ENCODE measurements around the gene C2orf66. TPM values are rescaled to one million over a fixed set of nuclear protein-coding genes. Genes with fewer than 3 reads are reported as not detected.

The C2orf66 gene
- total RNA-seq, 2 donors from 2014 or later = not detected

DNA sequence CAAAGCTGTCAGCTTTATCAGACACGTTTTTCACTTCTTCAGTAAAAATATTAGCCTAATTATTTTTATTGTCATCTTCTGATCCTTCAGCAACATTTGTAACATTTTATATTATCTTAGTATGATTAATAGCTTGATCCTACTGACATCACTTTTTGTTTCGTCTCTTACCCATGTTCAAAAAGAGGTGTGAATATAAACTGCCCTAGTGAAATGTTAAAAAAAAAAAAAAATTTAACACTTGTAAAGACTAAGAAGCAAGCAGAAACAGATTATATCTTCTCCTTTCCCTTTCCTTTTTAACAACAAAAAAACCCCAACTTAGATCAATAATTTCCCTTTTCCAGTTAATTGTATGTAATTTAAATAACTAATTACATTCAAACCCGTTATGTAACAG lies 36.2 kb upstream of the C2orf66 start:
- DNase-seq (ENCODE audit: low spot score) = no peak
- TF ChIP-seq, protein P1, sequence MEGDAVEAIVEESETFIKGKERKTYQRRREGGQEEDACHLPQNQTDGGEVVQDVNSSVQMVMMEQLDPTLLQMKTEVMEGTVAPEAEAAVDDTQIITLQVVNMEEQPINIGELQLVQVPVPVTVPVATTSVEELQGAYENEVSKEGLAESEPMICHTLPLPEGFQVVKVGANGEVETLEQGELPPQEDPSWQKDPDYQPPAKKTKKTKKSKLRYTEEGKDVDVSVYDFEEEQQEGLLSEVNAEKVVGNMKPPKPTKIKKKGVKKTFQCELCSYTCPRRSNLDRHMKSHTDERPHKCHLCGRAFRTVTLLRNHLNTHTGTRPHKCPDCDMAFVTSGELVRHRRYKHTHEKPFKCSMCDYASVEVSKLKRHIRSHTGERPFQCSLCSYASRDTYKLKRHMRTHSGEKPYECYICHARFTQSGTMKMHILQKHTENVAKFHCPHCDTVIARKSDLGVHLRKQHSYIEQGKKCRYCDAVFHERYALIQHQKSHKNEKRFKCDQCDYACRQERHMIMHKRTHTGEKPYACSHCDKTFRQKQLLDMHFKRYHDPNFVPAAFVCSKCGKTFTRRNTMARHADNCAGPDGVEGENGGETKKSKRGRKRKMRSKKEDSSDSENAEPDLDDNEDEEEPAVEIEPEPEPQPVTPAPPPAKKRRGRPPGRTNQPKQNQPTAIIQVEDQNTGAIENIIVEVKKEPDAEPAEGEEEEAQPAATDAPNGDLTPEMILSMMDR (IDR thresholded peaks at IDR 0.05) = no peak
- Histone ChIP-seq H3K27me3 (no peaks in the 10 kb centered on the region), H3K9me3 (no peaks in the 10 kb centered on the region), H3K4me3 (no peak overlapping the region), H3K36me3 (peaks cover 18% of the 10 kb centered on the region), H3K4me1 (no peaks in the 10 kb centered on the region), H3K27ac (no peak overlapping the region)

- Histone ChIP-seq H3K4me3 (no peak overlapping the region), H3K4me1 (no peaks in the 10 kb centered on the region), H3K36me3 (peaks cover 30% of the 10 kb centered on the region), H3K27me3 (no peaks in the 10 kb centered on the region), H3K27ac (no peak overlapping the region), H3K9me3 (no peaks in the 10 kb centered on the region)
- DNase-seq (ENCODE audit: low spot score) = no peak
- TF ChIP-seq, protein P1 (IDR thresholded peaks at IDR 0.05) = no peak
Measured at GRCh38 chr2:196840171-196840570, 31.0 kb upstream of the C2orf66 start.

DNA sequence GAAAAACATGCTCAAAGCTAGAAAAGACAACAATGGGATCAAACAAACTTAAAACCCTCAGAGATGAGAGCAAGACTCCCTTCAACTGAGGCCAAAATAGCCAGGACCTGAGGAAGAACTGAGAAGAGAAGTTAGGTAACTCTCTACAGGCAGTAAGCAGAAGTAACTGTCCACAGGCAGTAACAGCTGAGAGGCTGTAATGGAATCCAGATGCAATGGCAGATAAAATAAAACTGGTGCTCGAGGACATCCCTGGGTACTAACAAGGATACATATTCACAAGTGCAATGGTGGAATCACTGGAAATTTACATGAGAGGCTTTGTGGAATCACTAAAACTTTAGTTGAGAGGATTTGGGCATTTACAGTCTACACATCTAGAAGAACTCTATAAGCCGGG lies 30.4 kb upstream of the C2orf66 start:
- Histone ChIP-seq H3K4me3 (no peak overlapping the region), H3K27me3 (no peaks in the 10 kb centered on the region), H3K9me3 (no peaks in the 10 kb centered on the region), H3K4me1 (no peaks in the 10 kb centered on the region), H3K36me3 (peaks cover 30% of the 10 kb centered on the region), H3K27ac (no peak overlapping the region)
- DNase-seq (ENCODE audit: low spot score) = no peak
- TF ChIP-seq, protein P1 (IDR thresholded peaks at IDR 0.05) = no peak

- Histone ChIP-seq H3K36me3 (peaks cover 15% of the 10 kb centered on the region), H3K27me3 (no peaks in the 10 kb centered on the region), H3K4me3 (no peak overlapping the region), H3K27ac (no peak overlapping the region), H3K4me1 (no peaks in the 10 kb centered on the region), H3K9me3 (no peaks in the 10 kb centered on the region)
- TF ChIP-seq, protein P1 (IDR thresholded peaks at IDR 0.05) = no peak
- DNase-seq (ENCODE audit: low spot score) = no peak
Measured at GRCh38 chr2:196836440-196836839, 27.3 kb upstream of the C2orf66 start.

DNA sequence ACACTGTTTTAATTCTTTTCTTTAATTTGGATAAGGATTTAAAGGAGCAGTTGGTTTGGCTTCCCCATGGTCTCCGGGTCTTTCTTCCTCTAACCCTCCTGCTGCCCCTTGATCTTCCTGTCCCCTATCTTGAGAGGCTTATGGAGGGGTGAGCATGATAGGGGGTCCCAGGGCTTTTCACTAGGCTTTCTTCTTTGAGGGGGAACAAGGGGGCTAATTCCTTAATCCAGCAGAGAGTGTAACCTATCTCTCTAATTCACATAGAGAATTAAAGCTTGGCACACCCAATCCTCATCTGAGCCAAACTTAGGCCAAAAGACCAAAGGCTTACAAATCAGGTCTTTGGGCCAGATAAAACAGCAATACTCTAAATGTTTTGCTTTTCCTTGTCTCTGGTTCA lies 21.5 kb upstream of the C2orf66 start:
- no peaks in the 10 kb centered on the region for H3K4me1 ChIP-seq
- no peaks in the 10 kb centered on the region for H3K36me3 ChIP-seq
- H3K27ac ChIP-seq = no peak overlapping the region
- no peak for DNase-seq (ENCODE audit: low spot score)
- H3K27me3 ChIP-seq = no peaks in the 10 kb centered on the region
- TF ChIP-seq, protein P1 (IDR thresholded peaks at IDR 0.05) = no peak
- H3K9me3 ChIP-seq = no peaks in the 10 kb centered on the region
- no peak overlapping the region for H3K4me3 ChIP-seq

DNA sequence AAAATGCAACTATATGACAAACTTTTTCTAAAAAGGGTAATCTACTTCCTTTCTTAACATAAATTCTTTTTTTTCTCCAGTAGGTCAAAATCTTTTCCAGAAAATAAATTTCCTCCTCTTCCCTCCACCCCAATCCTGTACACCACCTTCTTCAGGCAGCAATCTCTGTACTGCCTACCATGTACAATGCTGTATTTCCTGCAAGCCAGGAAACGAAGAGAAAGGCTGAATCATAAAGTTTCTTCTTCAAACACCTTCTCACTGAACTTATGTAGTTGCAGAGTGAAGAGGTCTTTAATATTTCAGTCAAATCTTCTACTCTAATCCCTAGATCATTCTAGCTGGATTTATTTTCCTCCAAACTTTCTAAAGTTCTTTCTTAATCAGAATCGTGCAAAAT lies 18.2 kb upstream of the C2orf66 start:
- no peak overlapping the region for H3K27ac ChIP-seq
- no peaks in the 10 kb centered on the region for H3K4me1 ChIP-seq
- no peaks in the 10 kb centered on the region for H3K36me3 ChIP-seq
- no peak overlapping the region for H3K4me3 ChIP-seq
- H3K9me3 ChIP-seq = no peaks in the 10 kb centered on the region
- TF ChIP-seq, protein P1 (IDR thresholded peaks at IDR 0.05) = no peak
- no peaks in the 10 kb centered on the region for H3K27me3 ChIP-seq
- no peak for DNase-seq (ENCODE audit: low spot score)
